Calu3 (cell line): Measurements from ENCODE around the gene MN1. TPM values are rescaled to one million over a fixed set of nuclear protein-coding genes. Genes with fewer than 3 reads are reported as not detected.

Experiments
- BruUV-seq: library from RNA; stranded (reverse); fragments of 400-500 nt; replicated peaks from 2 replicates; lab custom pipeline; 2021; lab: Mats Ljungman, UMichigan
- CTCF ChIA-PET: fragments of 300-600 bp; sonication (Branson Sonifier 250); formaldehyde crosslinking; loops from one replicate; lab custom pipeline; 2022; ENCODE audit warnings: antibody characterized with exemption; lab: Charles Lee
- DNase-seq: peaks from one replicate; pipeline ENCODE4 v3.0.0; 2022
- H3K27ac Mint-ChIP-seq: one replicate; pipeline ENCODE4 v1.8.0; 2022; ENCODE audit warnings: mixed read lengths; ENCODE audit not compliant: unreplicated experiment
- H3K27me3 Mint-ChIP-seq: one replicate; pipeline ENCODE4 v1.8.0; 2022; ENCODE audit warnings: mixed read lengths; ENCODE audit not compliant: unreplicated experiment
- H3K36me3 Mint-ChIP-seq: one replicate; pipeline ENCODE4 v1.8.0; 2022; ENCODE audit warnings: mild to moderate bottlenecking, moderate library complexity, mixed read lengths; ENCODE audit not compliant: insufficient read depth, unreplicated experiment
- H3K4me1 Mint-ChIP-seq: one replicate; pipeline ENCODE4 v1.8.0; 2022; ENCODE audit warnings: mild to moderate bottlenecking, low read depth, mixed read lengths; ENCODE audit not compliant: unreplicated experiment
- H3K4me3 Mint-ChIP-seq: one replicate; pipeline ENCODE4 v1.8.0; 2022; ENCODE audit warnings: mild to moderate bottlenecking, low read depth, moderate library complexity, mixed read lengths; ENCODE audit not compliant: unreplicated experiment
- H3K9me3 Mint-ChIP-seq: one replicate; pipeline ENCODE4 v1.8.0; 2022; ENCODE audit warnings: low read depth, mixed read lengths; ENCODE audit not compliant: unreplicated experiment
- CTCF ChIP-seq: fragments of 200-600 bp; IDR thresholded peaks from one replicate; pipeline ENCODE4 v1.8.0; 2022; ENCODE audit warnings: antibody characterized with exemption; ENCODE audit not compliant: unreplicated experiment
- intact Hi-C: fragments of 100-400 bp; cut with micrococcal nuclease; formaldehyde crosslinking; loops from one replicate; pipeline ENCODE4 v1.10.0; 2022; ENCODE audit not compliant: unreplicated experiment
- total RNA-seq: library from RNA; stranded (reverse); gene quantifications from 2 replicates; pipeline ENCODE4 v1.2.3, GENCODE V29; 2022

MN1 gene
- total RNA-seq, 1 experiment from 2014 or later, result 2.3 TPM

GRCh38 chr22:27732391-27732790, 69.2 kb downstream of the MN1 start:
- Mint-ChIP-seq H3K27me3 (peaks cover 18% of the 10 kb centered on the region), H3K4me3 (no peak overlapping the region), H3K4me1 (peaks cover 15% of the 10 kb centered on the region), H3K27ac (no peak overlapping the region), H3K36me3 (no peaks in the 10 kb centered on the region), H3K9me3 (no peaks in the 10 kb centered on the region)
- no peak for DNase-seq
- TF ChIP-seq CTCF, result no peak
- CTCF ChIA-PET, result interaction anchor here (0.5 kb wide), 1 partner anchor 248 kb away, joined by 3 read pairs; no protein-coding TSS in a partner anchor
- intact Hi-C loops, result no loop called here
- no TSS peak for BruUV-seq

GRCh38 chr22:27731621-27732020, 69.9 kb downstream of the MN1 start:
- CTCF ChIA-PET, result no interaction called here
- intact Hi-C loops, result no loop called here
- TF ChIP-seq CTCF, result no peak
- Mint-ChIP-seq H3K4me1 (peaks cover 23% of the 10 kb centered on the region), H3K9me3 (no peaks in the 10 kb centered on the region), H3K27me3 (peaks cover 10% of the 10 kb centered on the region), H3K4me3 (no peak overlapping the region), H3K27ac (no peak overlapping the region), H3K36me3 (no peaks in the 10 kb centered on the region)
- no peak for DNase-seq
- BruUV-seq, result no TSS peak

- TF ChIP-seq CTCF, result no peak
- Mint-ChIP-seq H3K36me3 (no peaks in the 10 kb centered on the region), H3K27ac (no peak overlapping the region), H3K4me1 (peaks cover 31% of the 10 kb centered on the region), H3K27me3 (peaks cover 2% of the 10 kb centered on the region), H3K4me3 (no peak overlapping the region), H3K9me3 (no peaks in the 10 kb centered on the region)
- DNase-seq, result no peak
- intact Hi-C loops, result no loop called here
- CTCF ChIA-PET, result interaction anchor here (1.4 kb wide), 1 partner anchor 18 kb away, joined by 3 read pairs; no protein-coding TSS in a partner anchor
- BruUV-seq, result no TSS peak
These were observed 70.7 kb downstream of the MN1 start for GRCh38 chr22:27730641-27731433.

- BruUV-seq, result no TSS peak
- Mint-ChIP-seq H3K36me3 (no peaks in the 10 kb centered on the region), H3K4me1 (peaks cover 35% of the 10 kb centered on the region), H3K9me3 (peaks cover 4% of the 10 kb centered on the region), H3K4me3 (no peak overlapping the region), H3K27me3 (no peaks in the 10 kb centered on the region), H3K27ac (no peak overlapping the region)
- CTCF ChIA-PET, result no interaction called here
- no peak for TF ChIP-seq CTCF
- intact Hi-C loops, result no loop called here
- DNase-seq, result no peak
These were observed 72.3 kb downstream of the MN1 start for GRCh38 chr22:27729246-27729645.
